Liver (tissue), 9 donors: ENCODE data around the gene CHCHD4. TPM values are rescaled to one million over a fixed set of nuclear protein-coding genes. Genes with fewer than 3 reads are reported as not detected.

Source experiments
- DNase-seq: peaks from one replicate; pipeline ENCODE4 v3.0.0-alpha.2; 2017; ENCODE audit warnings: low spot score
- H3K27ac ChIP-seq, 2 donors: one replicate each; pipeline ENCODE4 v1.7.0; 2013; ENCODE audit warnings: inconsistent platforms in 2 of 2, low read length in 2 of 2, control low read depth in 1 of 2, low read depth in 1 of 2, mild to moderate bottlenecking in 1 of 2
- H3K27me3 ChIP-seq, 4 donors: one replicate each; pipeline versions ENCODE4 v1.6.1 to v1.7.0; 2013; ENCODE audit warnings: low read length in 3 of 4, inconsistent platforms in 1 of 4, mild to moderate bottlenecking in 1 of 4, moderate library complexity in 1 of 4; ENCODE audit not compliant: control insufficient read depth in 4 of 4, insufficient read depth in 4 of 4
- H3K36me3 ChIP-seq, 4 donors: one replicate each; pipeline versions ENCODE4 v1.6.1 to v1.7.0; 2013; ENCODE audit warnings: low read length in 3 of 4, mild to moderate bottlenecking in 3 of 4, low read depth in 1 of 4, moderate library complexity in 1 of 4; ENCODE audit not compliant: control insufficient read depth in 4 of 4, insufficient read depth in 3 of 4
- H3K4me1 ChIP-seq, 4 donors: one replicate each; pipeline versions ENCODE4 v1.6.1 to v1.7.0; 2013; ENCODE audit warnings: low read length in 3 of 4, mild to moderate bottlenecking in 3 of 4, moderate library complexity in 1 of 4; ENCODE audit not compliant: control insufficient read depth in 4 of 4, insufficient read depth in 4 of 4
- H3K4me3 ChIP-seq, 3 donors: one replicate each; pipeline versions ENCODE4 v1.6.1 to v1.7.0; 2013; ENCODE audit warnings: low read length in 3 of 3, control low read depth in 1 of 3, low read depth in 1 of 3, mild to moderate bottlenecking in 1 of 3
- H3K9ac ChIP-seq, 2 donors: one replicate each; pipeline ENCODE4 v1.7.0; 2013; ENCODE audit warnings: low read length in 2 of 2, mild to moderate bottlenecking in 2 of 2, moderate library complexity in 2 of 2, control low read depth in 1 of 2, low read depth in 1 of 2
- H3K9me3 ChIP-seq, 4 donors: one replicate each; pipeline versions ENCODE4 v1.6.1 to v1.7.0; 2013; ENCODE audit warnings: low read length in 3 of 4; ENCODE audit not compliant: control insufficient read depth in 4 of 4
- EGR1 ChIP-seq, 2 donors: IDR thresholded peaks; 2 replicates each; pipeline ENCODE4 v1.6.1; 2016 to 2018; ENCODE audit warnings: antibody characterized with exemption in 2 of 2, low read depth in 2 of 2
- FOXA1 ChIP-seq: IDR thresholded peaks from 2 replicates; pipeline ENCODE4 v1.6.1; 2016; ENCODE audit warnings: antibody characterized with exemption
- FOXA2 ChIP-seq: IDR thresholded peaks from 2 replicates; pipeline ENCODE4 v1.6.1; 2016; ENCODE audit warnings: antibody characterized with exemption
- GABPA ChIP-seq, 2 donors: IDR thresholded peaks in 1 of 2; conservative IDR thresholded peaks in 1 of 2; 2 replicates each; pipeline ENCODE4 v1.6.1; 2016; ENCODE audit warnings: antibody characterized with exemption in 2 of 2, mild to moderate bottlenecking in 1 of 2, moderate library complexity in 1 of 2
- HNF4A ChIP-seq, 2 donors: conservative IDR thresholded peaks; 2 replicates each; pipeline ENCODE4 v1.6.1; 2016; ENCODE audit warnings: antibody characterized with exemption in 2 of 2, mild to moderate bottlenecking in 2 of 2
- HNF4G ChIP-seq: IDR thresholded peaks from 2 replicates; pipeline ENCODE4 v1.6.1; 2016; ENCODE audit warnings: antibody characterized with exemption
- JUND ChIP-seq, 2 donors: IDR thresholded peaks; 2 replicates each; pipeline ENCODE4 v1.6.1; 2016; ENCODE audit warnings: antibody characterized with exemption in 2 of 2
- NR2F2 ChIP-seq: IDR thresholded peaks from 2 replicates; pipeline ENCODE4 v1.6.1; 2016; ENCODE audit warnings: antibody characterized with exemption
- RAD21 ChIP-seq, 2 donors: IDR thresholded peaks; 2 replicates each; pipeline ENCODE4 v1.6.1; 2016; ENCODE audit warnings: antibody characterized with exemption in 2 of 2, mild to moderate bottlenecking in 2 of 2
- REST ChIP-seq: IDR thresholded peaks from 2 replicates; pipeline ENCODE4 v1.6.1; 2016; ENCODE audit warnings: antibody characterized with exemption, mild to moderate bottlenecking
- RXRA ChIP-seq, 2 donors: IDR thresholded peaks; 2 replicates each; pipeline ENCODE4 v1.6.1; 2017 to 2018; ENCODE audit warnings: antibody characterized with exemption in 2 of 2, mild to moderate bottlenecking in 1 of 2
- SP1 ChIP-seq: IDR thresholded peaks from 2 replicates; pipeline ENCODE4 v1.6.1; 2018; ENCODE audit warnings: antibody characterized with exemption, mild to moderate bottlenecking
- TAF1 ChIP-seq: conservative IDR thresholded peaks from 2 replicates; pipeline ENCODE4 v1.6.1; 2016; ENCODE audit warnings: antibody characterized with exemption, mild to moderate bottlenecking
- YY1 ChIP-seq: IDR thresholded peaks from 2 replicates; pipeline ENCODE4 v1.6.1; 2016; ENCODE audit warnings: antibody characterized with exemption, mild to moderate bottlenecking
- ZBTB33 ChIP-seq: IDR thresholded peaks from 2 replicates; pipeline ENCODE4 v1.6.1; 2016; ENCODE audit warnings: antibody characterized with exemption
- WGBS: extraction: QIAGEN DNeasy Blood & Tissue Kit; methylation state at CpG from one replicate; pipeline ENCODE4 v1.1.7; 2013; 5-methylcytosine and 5-hydroxymethylcytosine counted together
- polyA plus RNA-seq, 2 donors: library from polyadenylated mRNA; stranded (reverse) in 1 of 2; unstranded in 1 of 2; fragments of 200-250 nt in 1 of 2; fragments of >200 nt in 1 of 2; fragmentation: Nextera tagmentation in 1 of 2; extraction: Ambion mirVana in 1 of 2; gene quantifications; one replicate each; pipeline versions ENCODE4 v1.2.1 to v1.2.3, GENCODE V29; 2013 to 2015
- total RNA-seq, 2 donors: library from RNA; depleted of rRNA; stranded (reverse); fragments of >200 nt; gene quantifications; one replicate each; pipeline ENCODE4 v1.2.3, GENCODE V29; 2014
- TF ChIP-seq, protein P1 (sequence below): IDR thresholded peaks from 2 replicates; pipeline ENCODE4 v1.6.1; 2016; ENCODE audit warnings: antibody characterized with exemption
- TF ChIP-seq, protein P2 (sequence below): fragments of 150-350 bp; IDR thresholded peaks from 2 replicates; pipeline ENCODE4 v1.5.1; 2017; ENCODE audit warnings: improper control_type of control experiment, low read depth, low read length; ENCODE audit not compliant: missing input control
- TF ChIP-seq, protein P3 (sequence below): IDR thresholded peaks from 2 replicates; pipeline ENCODE4 v1.6.1; 2016; ENCODE audit warnings: antibody characterized with exemption
- donor health status: healthy.
- donor health status: healthy.
- donor health status: healthy.
- donor health status: healthy.
- donor health status: healthy.

The CHCHD4 gene
- total and polyA plus RNA-seq, 4 donors: 7.0 to 11.3 (median 9.5) TPM

DNA sequence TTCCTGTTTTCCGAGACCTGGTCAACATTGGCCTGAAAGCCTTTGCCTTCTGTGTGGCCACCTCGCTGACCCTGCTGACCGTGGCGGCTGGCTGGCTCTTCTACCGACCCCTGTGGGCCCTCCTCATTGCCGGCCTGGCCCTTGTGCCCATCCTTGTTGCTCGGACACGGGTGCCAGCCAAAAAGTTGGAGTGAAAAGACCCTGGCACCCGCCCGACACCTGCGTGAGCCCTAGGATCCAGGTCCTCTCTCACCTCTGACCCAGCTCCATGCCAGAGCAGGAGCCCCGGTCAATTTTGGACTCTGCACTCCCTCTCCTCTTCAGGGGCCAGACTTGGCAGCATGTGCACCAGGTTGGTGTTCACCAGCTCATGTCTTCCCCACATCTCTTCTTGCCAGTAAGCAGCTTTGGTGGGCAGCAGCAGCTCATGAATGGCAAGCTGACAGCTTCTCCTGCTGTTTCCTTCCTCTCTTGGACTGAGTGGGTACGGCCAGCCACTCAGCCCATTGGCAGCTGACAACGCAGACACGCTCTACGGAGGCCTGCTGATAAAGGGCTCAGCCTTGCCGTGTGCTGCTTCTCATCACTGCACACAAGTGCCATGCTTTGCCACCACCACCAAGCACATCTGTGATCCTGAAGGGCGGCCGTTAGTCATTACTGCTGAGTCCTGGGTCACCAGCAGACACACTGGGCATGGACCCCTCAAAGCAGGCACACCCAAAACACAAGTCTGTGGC, 17.1 kb upstream of the CHCHD4 start:
- peaks cover 22 to 88% (median 75%) of the 10 kb centered on the region in 4 donors for H3K4me1 ChIP-seq
- WGBS: 46% methylated on average over 19 of the region's 19 CpGs
- H3K27ac ChIP-seq: peak overlapping the region; percentile 60 to 72
- DNase-seq: no peak
- no peak overlapping the region for H3K4me3 ChIP-seq
- no peaks in the 10 kb centered on the region for H3K9me3 ChIP-seq
- TF ChIP-seq GABPA (IDR thresholded peaks at IDR 0.05 in 1 of 2, conservative IDR thresholded peaks at IDR 0.05 in 1 of 2): peak in 1 of 2 donors; percentile 34
- TF ChIP-seq HNF4A (conservative IDR thresholded peaks at IDR 0.05): peak; percentile 48 to 73
- TF ChIP-seq, protein P1, sequence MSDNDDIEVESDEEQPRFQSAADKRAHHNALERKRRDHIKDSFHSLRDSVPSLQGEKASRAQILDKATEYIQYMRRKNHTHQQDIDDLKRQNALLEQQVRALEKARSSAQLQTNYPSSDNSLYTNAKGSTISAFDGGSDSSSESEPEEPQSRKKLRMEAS: peak; percentile 16
- TF ChIP-seq JUND (IDR thresholded peaks at IDR 0.05): no peak
- peak; percentile 11 to 67 for TF ChIP-seq RXRA (IDR thresholded peaks at IDR 0.05)
- H3K36me3 ChIP-seq: peaks cover 3 to 13% (median 10%) of the 10 kb centered on the region in 4 donors
- no peak overlapping the region for H3K9ac ChIP-seq
- no peaks in the 10 kb centered on the region for H3K27me3 ChIP-seq

GRCh38 chr3:14141144-14141543, 16.5 kb upstream of the CHCHD4 start:
- TF ChIP-seq ZBTB33: no peak
- TF ChIP-seq, protein P2, sequence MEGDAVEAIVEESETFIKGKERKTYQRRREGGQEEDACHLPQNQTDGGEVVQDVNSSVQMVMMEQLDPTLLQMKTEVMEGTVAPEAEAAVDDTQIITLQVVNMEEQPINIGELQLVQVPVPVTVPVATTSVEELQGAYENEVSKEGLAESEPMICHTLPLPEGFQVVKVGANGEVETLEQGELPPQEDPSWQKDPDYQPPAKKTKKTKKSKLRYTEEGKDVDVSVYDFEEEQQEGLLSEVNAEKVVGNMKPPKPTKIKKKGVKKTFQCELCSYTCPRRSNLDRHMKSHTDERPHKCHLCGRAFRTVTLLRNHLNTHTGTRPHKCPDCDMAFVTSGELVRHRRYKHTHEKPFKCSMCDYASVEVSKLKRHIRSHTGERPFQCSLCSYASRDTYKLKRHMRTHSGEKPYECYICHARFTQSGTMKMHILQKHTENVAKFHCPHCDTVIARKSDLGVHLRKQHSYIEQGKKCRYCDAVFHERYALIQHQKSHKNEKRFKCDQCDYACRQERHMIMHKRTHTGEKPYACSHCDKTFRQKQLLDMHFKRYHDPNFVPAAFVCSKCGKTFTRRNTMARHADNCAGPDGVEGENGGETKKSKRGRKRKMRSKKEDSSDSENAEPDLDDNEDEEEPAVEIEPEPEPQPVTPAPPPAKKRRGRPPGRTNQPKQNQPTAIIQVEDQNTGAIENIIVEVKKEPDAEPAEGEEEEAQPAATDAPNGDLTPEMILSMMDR: no peak
- TF ChIP-seq HNF4G: no peak
- no peak for TF ChIP-seq EGR1 (IDR thresholded peaks at IDR 0.05; ENCODE audit: low read depth in 2 of 2)
- TF ChIP-seq YY1: no peak
- no peak for TF ChIP-seq JUND (IDR thresholded peaks at IDR 0.05)
- no peak for TF ChIP-seq RXRA (IDR thresholded peaks at IDR 0.05)
- TF ChIP-seq, protein P1: no peak
- TF ChIP-seq RAD21 (IDR thresholded peaks at IDR 0.05): no peak
- no peak for TF ChIP-seq FOXA2
- no peak for TF ChIP-seq REST
- TF ChIP-seq NR2F2: no peak
- no peak for TF ChIP-seq SP1
- no peak for TF ChIP-seq GABPA (IDR thresholded peaks at IDR 0.05 in 1 of 2, conservative IDR thresholded peaks at IDR 0.05 in 1 of 2)
- no peak for TF ChIP-seq TAF1
- no peak for TF ChIP-seq FOXA1
- TF ChIP-seq, protein P3, sequence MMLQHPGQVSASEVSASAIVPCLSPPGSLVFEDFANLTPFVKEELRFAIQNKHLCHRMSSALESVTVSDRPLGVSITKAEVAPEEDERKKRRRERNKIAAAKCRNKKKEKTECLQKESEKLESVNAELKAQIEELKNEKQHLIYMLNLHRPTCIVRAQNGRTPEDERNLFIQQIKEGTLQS: no peak
- TF ChIP-seq HNF4A (conservative IDR thresholded peaks at IDR 0.05): no peak
- 63% methylated on average over 2 of the region's 2 CpGs for WGBS
- Histone ChIP-seq H3K4me3 (no peak overlapping the region), H3K4me1 (peaks cover 22 to 92% (median 79%) of the 10 kb centered on the region in 4 donors), H3K27ac (peak overlapping the region; percentile 60 to 72), H3K36me3 (peaks cover 0 to 8% (median 5%) of the 10 kb centered on the region in 4 donors), H3K27me3 (no peaks in the 10 kb centered on the region), H3K9me3 (no peaks in the 10 kb centered on the region), H3K9ac (no peak overlapping the region)
- DNase-seq: no peak
